GM12865 (cell line): Measurements from ENCODE around the gene CA14.
"Not testable (repeated sequence)": the region's sequence is repeated elsewhere in the genome, so short reads cannot be mapped to it uniquely, and the experiment has no call there.

Experiments used
- DNase-seq: peaks from one replicate; pipeline ENCODE4 v3.0.0; 2010; ENCODE audit warnings: low read depth
- H3K4me3 ChIP-seq: 2 replicates; pipeline ENCODE4 v1.5.1; 2011; ENCODE audit warnings: mild to moderate bottlenecking, low read depth, low read length, control low read depth
- TF ChIP-seq, protein P1 (sequence below): IDR thresholded peaks from 2 replicates; pipeline ENCODE4 v1.5.1; 2011; ENCODE audit warnings: low read length, control low read depth, low read depth, inconsistent platforms; ENCODE audit not compliant: insufficient read depth; ENCODE audit errors: missing control alignments

CA14 gene

DNA sequence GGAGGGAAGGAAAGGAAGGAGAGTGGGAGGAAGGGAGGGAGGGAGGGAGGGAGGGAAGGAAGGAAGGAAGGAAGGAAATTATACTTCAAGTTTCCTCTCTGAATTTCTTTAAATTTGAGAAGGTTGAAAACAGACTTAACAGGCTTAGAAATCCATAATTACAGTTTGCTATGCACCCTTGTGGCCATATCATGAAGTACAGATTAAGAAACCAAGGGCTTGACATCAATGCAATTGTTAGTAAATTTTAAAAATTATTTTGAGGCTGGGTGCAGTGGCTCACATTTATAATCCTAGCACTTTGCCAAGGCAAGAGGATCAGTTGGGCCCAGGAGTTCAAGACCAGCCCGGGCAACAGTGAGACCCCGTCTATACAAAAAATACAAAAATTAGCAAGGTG, 36.0 kb upstream of the CA14 start:
- H3K4me3 ChIP-seq: no peak overlapping the region
- TF ChIP-seq, protein P1, sequence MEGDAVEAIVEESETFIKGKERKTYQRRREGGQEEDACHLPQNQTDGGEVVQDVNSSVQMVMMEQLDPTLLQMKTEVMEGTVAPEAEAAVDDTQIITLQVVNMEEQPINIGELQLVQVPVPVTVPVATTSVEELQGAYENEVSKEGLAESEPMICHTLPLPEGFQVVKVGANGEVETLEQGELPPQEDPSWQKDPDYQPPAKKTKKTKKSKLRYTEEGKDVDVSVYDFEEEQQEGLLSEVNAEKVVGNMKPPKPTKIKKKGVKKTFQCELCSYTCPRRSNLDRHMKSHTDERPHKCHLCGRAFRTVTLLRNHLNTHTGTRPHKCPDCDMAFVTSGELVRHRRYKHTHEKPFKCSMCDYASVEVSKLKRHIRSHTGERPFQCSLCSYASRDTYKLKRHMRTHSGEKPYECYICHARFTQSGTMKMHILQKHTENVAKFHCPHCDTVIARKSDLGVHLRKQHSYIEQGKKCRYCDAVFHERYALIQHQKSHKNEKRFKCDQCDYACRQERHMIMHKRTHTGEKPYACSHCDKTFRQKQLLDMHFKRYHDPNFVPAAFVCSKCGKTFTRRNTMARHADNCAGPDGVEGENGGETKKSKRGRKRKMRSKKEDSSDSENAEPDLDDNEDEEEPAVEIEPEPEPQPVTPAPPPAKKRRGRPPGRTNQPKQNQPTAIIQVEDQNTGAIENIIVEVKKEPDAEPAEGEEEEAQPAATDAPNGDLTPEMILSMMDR: peak; percentile 35
- peak; percentile 29 for DNase-seq

DNA sequence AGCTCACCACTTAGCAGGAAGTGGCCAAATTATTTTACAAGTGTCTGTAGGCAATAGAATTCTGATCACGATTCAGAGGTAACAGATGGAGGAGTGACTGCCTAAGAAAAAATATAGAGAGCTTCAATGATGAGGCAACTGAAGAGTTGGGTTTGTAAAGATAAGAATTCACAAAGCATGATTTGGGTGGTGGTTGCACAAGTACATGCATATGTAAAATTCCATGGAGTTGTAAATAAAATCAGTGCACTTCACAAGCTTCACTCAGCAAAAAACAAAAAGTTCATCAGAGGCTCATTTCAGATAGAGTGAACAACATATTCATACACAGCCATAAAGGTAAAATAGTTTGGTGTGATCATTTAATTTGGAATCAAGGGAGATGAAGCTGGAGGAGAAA, 32.6 kb upstream of the CA14 start:
- TF ChIP-seq, protein P1: no peak
- DNase-seq: no peak
- no peak overlapping the region for H3K4me3 ChIP-seq

DNA sequence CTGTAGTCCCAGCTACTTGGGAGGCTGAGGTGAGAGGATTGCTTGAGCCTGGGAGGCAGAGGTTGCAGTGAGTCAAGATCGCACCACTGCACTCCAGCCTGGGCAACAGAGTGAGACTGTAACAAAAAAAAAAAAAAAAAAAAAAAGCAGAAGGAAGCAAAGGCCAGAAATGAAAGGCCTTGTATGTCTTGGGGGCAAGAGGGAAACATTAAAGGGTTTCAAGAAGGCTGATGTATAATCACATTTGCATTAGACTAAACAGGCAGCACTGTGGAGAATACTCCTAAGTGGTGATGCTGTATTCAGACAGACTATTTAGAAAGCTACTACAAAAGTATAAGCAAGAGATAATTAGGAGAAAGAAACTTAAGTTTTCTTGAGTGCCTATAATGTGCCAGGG, 32.0 kb upstream of the CA14 start:
- TF ChIP-seq, protein P1: no peak
- no peak for DNase-seq
- H3K4me3 ChIP-seq: no peak overlapping the region

DNA sequence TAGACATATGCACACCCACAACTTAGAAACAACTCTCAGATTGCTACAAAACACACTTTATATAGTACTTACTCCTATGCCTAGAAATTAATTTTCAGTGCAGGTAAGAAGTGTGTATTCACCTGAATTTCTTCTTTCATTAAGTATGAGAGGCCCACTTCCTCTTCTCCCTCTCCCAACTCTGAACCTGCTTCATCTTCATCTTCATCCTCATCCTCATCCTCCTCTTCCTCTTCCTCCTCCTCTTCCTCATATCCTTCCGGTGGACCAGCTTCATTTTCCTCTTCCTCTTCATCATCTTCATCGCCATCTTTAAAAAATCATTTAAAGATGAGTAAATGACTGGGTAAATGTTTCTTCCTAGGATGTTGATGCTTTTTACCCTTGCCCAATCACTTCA, 31.1 kb upstream of the CA14 start:
- TF ChIP-seq, protein P1: no peak
- no peak overlapping the region for H3K4me3 ChIP-seq
- DNase-seq: no peak

DNA sequence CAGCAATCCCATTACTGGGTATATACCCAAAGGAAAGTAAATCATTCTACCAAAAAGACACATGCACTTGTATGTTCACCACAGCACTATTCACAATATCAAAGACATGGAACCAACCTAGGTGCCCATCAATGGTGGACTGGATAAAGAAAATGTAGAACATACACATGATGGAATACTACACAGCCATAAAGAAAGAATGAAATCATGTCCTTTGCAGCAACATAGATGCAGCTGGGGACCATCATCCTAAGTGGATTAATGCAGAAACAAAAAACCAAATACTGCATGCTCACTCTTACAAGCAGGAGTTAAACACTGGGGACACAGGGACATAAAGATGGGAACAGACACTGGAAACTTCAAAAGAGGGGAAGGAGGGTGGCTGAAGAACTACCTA, 30.3 kb upstream of the CA14 start:
- TF ChIP-seq, protein P1: no peak
- DNase-seq: no peak
- H3K4me3 ChIP-seq: no peak overlapping the region

DNA sequence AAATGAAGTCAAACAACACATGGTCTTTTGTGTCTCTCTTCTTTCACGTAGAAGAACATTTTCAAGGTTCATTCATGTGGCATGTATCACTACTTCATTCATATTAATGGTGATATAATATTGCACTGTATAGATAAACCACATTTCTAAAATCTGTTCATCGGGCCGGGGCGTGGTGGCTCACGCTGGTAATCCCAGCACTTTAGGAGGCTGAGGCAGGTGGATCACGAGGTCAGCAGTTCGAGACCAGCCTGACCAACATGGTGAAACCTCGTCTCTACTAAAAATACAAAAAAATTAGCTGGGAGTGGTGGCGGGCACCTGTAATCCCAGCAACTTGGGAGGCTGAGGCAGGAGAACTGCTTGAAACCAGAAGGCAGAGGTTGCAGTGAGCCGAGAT, 29.3 kb upstream of the CA14 start:
- not testable (repeated sequence) for DNase-seq, H3K4me3 ChIP-seq

DNA sequence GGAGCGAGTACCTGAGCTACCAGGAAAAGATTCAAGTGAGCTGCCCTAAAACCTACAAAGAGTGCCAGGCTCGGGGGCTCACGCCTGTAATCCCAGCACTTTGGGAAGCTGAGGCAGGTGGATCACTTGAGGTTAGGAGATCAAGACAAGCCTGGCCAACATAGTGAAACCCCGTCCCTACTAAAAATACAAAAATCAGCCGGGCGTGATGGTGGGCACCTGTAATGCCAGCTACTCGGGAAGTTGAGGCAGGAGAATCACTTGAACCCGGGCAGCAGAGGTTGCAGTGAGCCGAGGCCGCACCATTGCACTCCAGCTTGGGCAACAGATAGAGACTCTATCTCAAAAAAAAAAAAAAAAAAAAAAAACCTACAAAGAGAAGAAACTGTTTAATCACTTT, 24.7 kb upstream of the CA14 start:
- DNase-seq: not testable (repeated sequence)
- H3K4me3 ChIP-seq: peak overlapping the region; percentile 98

DNA sequence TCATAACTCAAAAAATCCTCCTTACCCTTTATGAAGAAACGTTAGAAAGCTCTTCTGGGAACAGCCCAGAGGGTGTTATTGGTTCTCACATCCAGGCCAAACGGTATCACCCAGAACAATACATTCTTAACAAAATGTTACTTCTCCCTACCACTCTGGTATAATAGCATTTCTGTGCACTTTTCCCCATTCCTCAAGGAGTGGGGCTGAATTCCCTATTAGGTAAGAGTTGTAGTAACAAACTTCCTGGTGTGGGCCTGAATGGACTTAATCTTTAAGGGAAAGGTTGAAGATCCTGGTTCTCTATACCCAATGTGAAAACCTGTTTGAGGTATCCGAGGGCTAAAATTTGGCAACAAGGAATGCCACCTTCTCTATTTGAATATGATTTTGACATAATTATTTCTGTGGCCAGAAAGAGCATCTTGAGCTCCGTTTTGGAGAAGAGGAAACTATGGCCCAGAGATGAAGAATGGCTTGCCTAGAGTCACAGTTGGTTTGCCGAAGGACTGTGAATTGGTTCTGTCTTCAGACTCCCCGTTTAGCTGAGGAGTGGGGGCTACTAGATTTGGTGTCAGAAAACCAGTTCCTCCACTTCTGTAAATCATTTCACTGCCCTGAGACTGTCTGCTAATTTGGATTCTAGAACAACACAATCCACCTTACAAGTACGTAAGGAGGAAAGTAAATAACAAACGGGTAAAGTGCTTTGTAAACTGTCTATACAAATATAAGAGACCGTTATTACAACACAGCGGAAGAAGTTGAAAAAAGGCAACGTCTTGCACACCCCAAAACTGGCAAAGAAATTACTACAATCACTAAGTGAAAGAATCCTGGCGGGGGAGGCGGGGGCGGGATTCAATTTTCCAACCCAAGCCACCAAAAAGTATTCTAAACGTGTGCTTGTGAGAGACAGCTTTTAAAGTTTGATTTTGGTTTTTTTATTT, 23.9 kb upstream of the CA14 start:
- TF ChIP-seq, protein P1: no peak
- DNase-seq: peak; percentile 30
- H3K4me3 ChIP-seq: peak overlapping the region; percentile 98
